Esophagus muscularis mucosa (tissue), 4 donors: ENCODE results near the gene SLC25A31. TPM values are rescaled to one million over a fixed set of nuclear protein-coding genes. Genes with fewer than 3 reads are reported as not detected.

ENCODE experiments used
- DNase-seq: peaks from one replicate; pipeline ENCODE4 v3.0.0-alpha.2; 2017; ENCODE audit errors: extremely low spot score
- H3K27ac ChIP-seq, 4 donors: fragments of 200-600 bp; sonication (generic); replicated peaks in 1 of 4; 1 replicate in 3 of 4; 2 replicates in 1 of 4; pipeline ENCODE4 v1.5.1; 2016 to 2019; ENCODE audit warnings: mild to moderate bottlenecking in 1 of 4
- H3K27me3 ChIP-seq, 4 donors: fragments of 200-600 bp; sonication (generic); one replicate each; pipeline versions ENCODE4 v1.5.1 to v1.6.0; 2016 to 2019
- H3K36me3 ChIP-seq, 4 donors: fragments of 200-600 bp; sonication (generic); one replicate each; pipeline ENCODE4 v1.5.1; 2016 to 2019
- H3K4me1 ChIP-seq, 4 donors: fragments of 200-600 bp; sonication (generic); one replicate each; pipeline ENCODE4 v1.5.1; 2016 to 2019
- H3K4me3 ChIP-seq, 4 donors: fragments of 200-600 bp; sonication (generic); 1 replicate in 2 of 4; 2 replicates in 2 of 4; pipeline ENCODE4 v1.5.1; 2016 to 2019; ENCODE audit warnings: mild to moderate bottlenecking in 4 of 4, moderate library complexity in 1 of 4
- H3K9me3 ChIP-seq, 4 donors: fragments of 200-600 bp; sonication (generic); 1 replicate in 3 of 4; 2 replicates in 1 of 4; pipeline ENCODE4 v1.5.1; 2016 to 2019
- EP300 ChIP-seq: sonication (generic); formaldehyde crosslinking; IDR thresholded peaks from one replicate; pipeline ENCODE4 v1.6.1; 2017; ENCODE audit warnings: antibody characterized with exemption
- POLR2A ChIP-seq: fragments of 450-650 bp; IDR thresholded peaks from one replicate; pipeline ENCODE4 v1.6.1; 2017; ENCODE audit warnings: antibody characterized with exemption, moderate library complexity, mild to moderate bottlenecking, low read depth
- POLR2AphosphoS5 ChIP-seq, 2 donors: sonication (generic); formaldehyde crosslinking; IDR thresholded peaks; one replicate each; pipeline ENCODE4 v1.6.1; 2017; ENCODE audit warnings: antibody characterized with exemption in 2 of 2
- whole genome bisulfite sequencing: methylation state at CpG from one replicate; pipeline ENCODE4 v1.1.5; 2018; 5-methylcytosine and 5-hydroxymethylcytosine counted together
- intact Hi-C: fragments of 100-400 bp; cut with DNase I; formaldehyde crosslinking; loops from one replicate; pipeline ENCODE4 v1.15.1; 2023
- total RNA-seq, 4 donors: library from RNA; depleted of rRNA; stranded (reverse); fragments of >200 nt; gene quantifications; one replicate each; pipeline versions ENCODE4 v1.1.0 to v1.2.1, GENCODE V29; 2016
- TF ChIP-seq, protein P1 (sequence below), 3 experiments: fragments of 200-600 bp in 2 of 3; fragments of 450-650 bp in 1 of 3; sonication (generic) in 2 of 3; IDR thresholded peaks; one replicate each; pipeline ENCODE4 v1.5.1; 2017 to 2019; ENCODE audit warnings: antibody characterized with exemption in 3 of 3, mild to moderate bottlenecking in 2 of 3, moderate library complexity in 1 of 3

The SLC25A31 gene
- total RNA-seq, 4 donors from 2014 or later = not detected

DNA sequence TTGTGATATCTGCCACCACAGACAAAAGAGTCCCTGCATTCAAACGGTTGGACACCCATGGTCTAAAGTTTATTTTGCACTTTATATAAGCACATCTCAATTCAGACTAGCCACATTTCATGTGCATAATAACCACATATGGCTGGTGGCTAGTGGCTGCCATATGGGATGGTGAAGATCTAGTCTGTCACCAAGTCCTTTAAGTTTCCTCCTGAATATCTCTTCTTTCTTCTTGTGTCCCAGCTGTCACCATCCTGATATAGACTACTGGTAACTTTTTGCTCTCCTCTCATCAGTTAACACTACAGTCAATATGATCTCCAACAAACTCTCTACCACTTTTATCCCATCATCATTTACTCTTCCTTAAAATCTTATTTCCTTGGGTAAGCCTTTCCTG is 61.2 kb downstream of the SLC25A31 start:
- TF ChIP-seq, protein P1, sequence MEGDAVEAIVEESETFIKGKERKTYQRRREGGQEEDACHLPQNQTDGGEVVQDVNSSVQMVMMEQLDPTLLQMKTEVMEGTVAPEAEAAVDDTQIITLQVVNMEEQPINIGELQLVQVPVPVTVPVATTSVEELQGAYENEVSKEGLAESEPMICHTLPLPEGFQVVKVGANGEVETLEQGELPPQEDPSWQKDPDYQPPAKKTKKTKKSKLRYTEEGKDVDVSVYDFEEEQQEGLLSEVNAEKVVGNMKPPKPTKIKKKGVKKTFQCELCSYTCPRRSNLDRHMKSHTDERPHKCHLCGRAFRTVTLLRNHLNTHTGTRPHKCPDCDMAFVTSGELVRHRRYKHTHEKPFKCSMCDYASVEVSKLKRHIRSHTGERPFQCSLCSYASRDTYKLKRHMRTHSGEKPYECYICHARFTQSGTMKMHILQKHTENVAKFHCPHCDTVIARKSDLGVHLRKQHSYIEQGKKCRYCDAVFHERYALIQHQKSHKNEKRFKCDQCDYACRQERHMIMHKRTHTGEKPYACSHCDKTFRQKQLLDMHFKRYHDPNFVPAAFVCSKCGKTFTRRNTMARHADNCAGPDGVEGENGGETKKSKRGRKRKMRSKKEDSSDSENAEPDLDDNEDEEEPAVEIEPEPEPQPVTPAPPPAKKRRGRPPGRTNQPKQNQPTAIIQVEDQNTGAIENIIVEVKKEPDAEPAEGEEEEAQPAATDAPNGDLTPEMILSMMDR (IDR thresholded peaks at IDR 0.05) = no peak
- no peak for TF ChIP-seq POLR2AphosphoS5 (IDR thresholded peaks at IDR 0.05)
- no peak for TF ChIP-seq EP300
- no peak for TF ChIP-seq POLR2A
- 82% methylated on average over 1 of the region's 1 CpG for WGBS
- no peak for DNase-seq
- Histone ChIP-seq H3K4me3 (no peak overlapping the region), H3K36me3 (no peaks in the 10 kb centered on the region), H3K9me3 (no peaks in the 10 kb centered on the region), H3K27ac (no peak overlapping the region), H3K4me1 (no peaks in the 10 kb centered on the region), H3K27me3 (no peaks in the 10 kb centered on the region)
- intact Hi-C loops = no loop called here

DNA sequence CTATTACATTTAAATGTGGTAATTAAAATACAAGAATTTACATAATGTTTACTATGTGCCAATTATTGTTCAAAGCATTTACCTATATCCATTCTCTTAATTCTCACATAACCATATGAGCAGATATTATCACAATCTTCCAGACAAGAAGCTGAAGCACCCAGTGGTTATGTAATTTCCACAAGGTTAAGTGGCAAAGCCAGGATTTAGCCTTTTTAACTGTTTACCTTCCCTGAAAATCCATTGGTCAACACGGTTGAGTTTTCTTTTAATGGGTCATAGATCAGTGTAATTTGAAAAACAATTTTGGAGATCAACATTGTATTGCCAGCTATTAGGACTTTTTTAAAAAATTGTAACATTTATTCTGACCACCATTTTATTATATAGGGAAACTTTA is 63.3 kb downstream of the SLC25A31 start:
- Histone ChIP-seq H3K4me1 (no peaks in the 10 kb centered on the region), H3K4me3 (no peak overlapping the region), H3K27me3 (no peaks in the 10 kb centered on the region), H3K9me3 (no peaks in the 10 kb centered on the region), H3K36me3 (no peaks in the 10 kb centered on the region), H3K27ac (no peak overlapping the region)
- no peak for TF ChIP-seq POLR2A
- no peak for TF ChIP-seq POLR2AphosphoS5 (IDR thresholded peaks at IDR 0.05)
- TF ChIP-seq, protein P1 (IDR thresholded peaks at IDR 0.05) = no peak
- TF ChIP-seq EP300 = no peak
- intact Hi-C loops = no loop called here
- DNase-seq = no peak
- 85% methylated on average over 1 of the region's 1 CpG for WGBS

DNA sequence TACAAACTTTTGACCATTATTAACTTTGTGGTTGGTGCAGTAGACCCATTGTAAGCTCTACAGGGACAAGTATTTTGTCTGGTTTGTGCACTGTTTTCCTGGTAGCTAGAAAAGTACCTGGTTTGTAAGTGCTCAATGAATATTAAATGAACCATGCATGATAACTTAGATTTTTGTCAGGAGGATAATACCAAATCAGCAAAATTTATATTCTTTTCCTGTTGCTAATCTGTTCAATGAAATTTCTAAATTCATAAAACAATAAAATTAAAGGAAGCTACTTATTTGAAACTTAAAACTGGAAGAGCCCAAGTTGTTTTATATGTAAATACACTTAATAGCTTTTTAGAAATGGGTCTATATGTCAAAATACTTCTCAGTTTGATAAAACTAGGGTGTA is 69.5 kb downstream of the SLC25A31 start:
- H3K27me3 ChIP-seq = no peaks in the 10 kb centered on the region
- no peak for DNase-seq
- H3K36me3 ChIP-seq = peaks cover 0 to 23% (median 8%) of the 10 kb centered on the region in 4 donors
- no peaks in the 10 kb centered on the region for H3K9me3 ChIP-seq
- intact Hi-C loops = no loop called here
- no peak for TF ChIP-seq EP300
- no peak for TF ChIP-seq POLR2A
- no peak for TF ChIP-seq POLR2AphosphoS5 (IDR thresholded peaks at IDR 0.05)
- TF ChIP-seq, protein P1 (IDR thresholded peaks at IDR 0.05) = no peak
- no peak overlapping the region for H3K27ac ChIP-seq
- no peak overlapping the region for H3K4me3 ChIP-seq
- H3K4me1 ChIP-seq = no peaks in the 10 kb centered on the region

DNA sequence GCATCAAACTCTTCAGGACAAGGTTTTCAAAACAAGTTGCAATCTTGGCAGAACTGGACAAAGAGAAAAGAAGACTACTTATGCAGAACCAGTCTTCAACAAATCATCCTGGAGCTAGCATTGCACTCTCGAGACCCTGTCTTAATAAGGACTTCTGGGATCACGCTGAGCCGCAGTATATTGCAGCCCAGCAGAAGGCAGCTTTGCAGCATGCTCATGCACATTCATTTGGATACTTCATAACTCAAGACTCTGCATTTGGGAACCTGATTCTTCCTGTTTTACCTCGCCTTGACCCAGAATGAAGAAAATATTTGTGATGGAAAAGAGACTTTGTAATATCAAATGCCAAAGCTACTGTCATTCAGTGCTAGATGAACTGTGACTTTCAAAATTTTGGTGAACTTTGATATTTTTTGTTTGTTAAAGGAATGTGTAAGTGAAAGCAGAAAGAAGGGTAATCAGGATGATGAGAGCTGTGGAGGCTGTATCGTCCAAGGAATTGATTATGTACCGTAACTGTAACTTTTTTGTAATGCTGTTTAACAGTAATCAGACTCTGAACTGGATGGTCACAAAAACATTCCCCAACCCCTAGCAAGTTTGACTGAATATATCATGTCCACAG is 79.1 kb downstream of the SLC25A31 start:
- H3K27me3 ChIP-seq = no peaks in the 10 kb centered on the region
- H3K9me3 ChIP-seq = no peaks in the 10 kb centered on the region
- peaks cover 0 to 21% (median 4%) of the 10 kb centered on the region in 4 donors for H3K36me3 ChIP-seq
- no peak overlapping the region for H3K27ac ChIP-seq
- intact Hi-C loops = no loop called here
- no peak for DNase-seq
- H3K4me1 ChIP-seq = peaks cover 0 to 7% (median 2%) of the 10 kb centered on the region in 4 donors
- TF ChIP-seq POLR2AphosphoS5 (IDR thresholded peaks at IDR 0.05) (no peak), EP300 (no peak), POLR2A (no peak)
- TF ChIP-seq, protein P1 (IDR thresholded peaks at IDR 0.05) = no peak
- H3K4me3 ChIP-seq = no peak overlapping the region
- 59% methylated on average over 6 of the region's 6 CpGs for WGBS

DNA sequence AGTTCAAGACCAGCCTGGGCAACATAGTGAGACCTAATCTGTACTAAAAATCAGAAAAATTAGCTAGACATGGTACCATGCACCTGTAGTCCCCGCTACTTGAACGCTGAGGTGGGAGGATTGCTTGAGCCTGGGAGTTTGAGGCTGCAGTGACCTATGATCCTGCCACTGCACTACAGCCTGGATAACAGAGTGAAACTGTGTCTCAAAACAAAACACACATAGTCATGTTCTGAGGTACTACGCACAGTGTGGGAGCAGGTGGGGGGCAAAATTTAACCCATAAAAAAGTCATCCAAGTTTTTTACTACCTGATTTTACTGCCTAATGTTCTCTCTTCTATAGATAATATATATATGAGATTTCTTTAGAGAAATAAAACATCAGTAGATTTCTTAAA is 80.4 kb downstream of the SLC25A31 start:
- TF ChIP-seq EP300 (no peak), POLR2A (no peak), POLR2AphosphoS5 (IDR thresholded peaks at IDR 0.05) (no peak)
- TF ChIP-seq, protein P1 (IDR thresholded peaks at IDR 0.05) = no peak
- intact Hi-C loops = no loop called here
- H3K9me3 ChIP-seq = no peaks in the 10 kb centered on the region
- H3K27me3 ChIP-seq = no peaks in the 10 kb centered on the region
- H3K27ac ChIP-seq = no peak overlapping the region
- H3K36me3 ChIP-seq = peaks cover 0 to 19% (median 2%) of the 10 kb centered on the region in 4 donors
- WGBS = 100% methylated on average over 3 of the region's 3 CpGs
- H3K4me3 ChIP-seq = no peak overlapping the region
- DNase-seq = no peak
- peaks cover 0 to 7% (median 2%) of the 10 kb centered on the region in 4 donors for H3K4me1 ChIP-seq
